Head of caudate nucleus (tissue), 42 donors: ENCODE measurements around the gene GMCL1.
"Not testable (repeated sequence)": the region's sequence is repeated elsewhere in the genome, so short reads cannot be mapped to it uniquely, and the experiment has no call there.

ENCODE experiments used
- DNase-seq, 42 donors: peaks; one replicate each; pipeline versions ENCODE4 v3.0.0 to v3.0.0-alpha.2; 2020 to 2021; ENCODE audit warnings: mixed read lengths in 7 of 42
- intact Hi-C: fragments of 100-400 bp; cut with DNase I; formaldehyde crosslinking; loops from one replicate; pipeline ENCODE4 v1.15.0; 2022

GMCL1 gene

GRCh38 chr2:69843993-69844392 lies 14.5 kb downstream of the GMCL1 start:
- intact Hi-C loops, result no loop called here
- DNase-seq, result no peak

- intact Hi-C loops, result no loop called here
- DNase-seq, result no peak
Measured at GRCh38 chr2:69844560-69844959, 15.1 kb downstream of the GMCL1 start.

GRCh38 chr2:69846182-69847067 lies 17.0 kb downstream of the GMCL1 start:
- intact Hi-C loops, result no loop called here
- DNase-seq, result no peak

- no peak for DNase-seq
- intact Hi-C loops, result no loop called here
Measured at GRCh38 chr2:69847068-69847828, 17.8 kb downstream of the GMCL1 start.

- intact Hi-C loops, result no loop called here
- DNase-seq, result no peak
Measured at GRCh38 chr2:69848186-69848790, 18.8 kb downstream of the GMCL1 start.

GRCh38 chr2:69858261-69858660 lies 28.8 kb downstream of the GMCL1 start:
- DNase-seq, result no peak
- intact Hi-C loops, result no loop called here

- DNase-seq, result no peak
- intact Hi-C loops, result no loop called here
Measured at GRCh38 chr2:69863298-69863697, 33.8 kb downstream of the GMCL1 start.

- no peak for DNase-seq
- intact Hi-C loops, result no loop called here
Measured at GRCh38 chr2:69888451-69888850, 59.0 kb downstream of the GMCL1 start.

GRCh38 chr2:69889302-69889701 lies 59.8 kb downstream of the GMCL1 start:
- no peak for DNase-seq
- intact Hi-C loops, result no loop called here

GRCh38 chr2:69890881-69891280 lies 61.4 kb downstream of the GMCL1 start:
- no peak for DNase-seq
- intact Hi-C loops, result no loop called here

- DNase-seq, intact Hi-C loops: not testable (repeated sequence)
Measured at GRCh38 chr2:69892838-69893424, 63.5 kb downstream of the GMCL1 start.

- intact Hi-C loops, result no loop called here
- peak; percentile 72 to 93 (median 86) for DNase-seq
Measured at GRCh38 chr2:69893684-69894551, 64.5 kb downstream of the GMCL1 start, which contains the start of gene SNRNP27. Gene SNRNP27 (plus strand): TSS chr2:69893956. CDS start chr2:69893985, 29 bp downstream.

GRCh38 chr2:69894737-69895136 lies 65.3 kb downstream of the GMCL1 start:
- DNase-seq, intact Hi-C loops: not testable (repeated sequence)

- peak in 28 of 42 donors; percentile 17 to 66 (median 35) for DNase-seq
- intact Hi-C loops, result loop anchor here (10.0 kb wide), 1 partner anchor 178 kb away; no protein-coding TSS in a partner anchor
Measured at GRCh38 chr2:69902213-69902922, 72.9 kb downstream of the GMCL1 start.

GRCh38 chr2:69907216-69907615 lies 77.8 kb downstream of the GMCL1 start:
- intact Hi-C loops, result loop anchor here (10.0 kb wide), 1 partner anchor 182 kb away; no protein-coding TSS in a partner anchor
- no peak for DNase-seq

GRCh38 chr2:69911985-69912563 lies 82.6 kb downstream of the GMCL1 start:
- DNase-seq, result peak in 5 of 42 donors; percentile 17 to 58 (median 45)
- intact Hi-C loops, result loop anchor here (5.0 kb wide), 1 partner anchor 390 kb away; the partner anchor contains the start of gene FAM136A
